ENCODE data around the gene FGD2. TPM values are rescaled to one million over a fixed set of nuclear protein-coding genes. Genes with fewer than 3 reads are reported as not detected.

The FGD2 gene
- total and polyA plus RNA-seq, 2 donors (not counting 1 experiment from before 2014, with no cell fraction given): 352 to 682 TPM

- H3K4me2 ChIP-seq (replicated peaks; ENCODE audit: low read depth, low read length, poor library complexity, severe bottlenecking): no peak overlapping the region
- no peak for ATAC-seq (ENCODE audit: low read depth)
- no peak overlapping the region for H3K27ac ChIP-seq (ENCODE audit: low read length in 2 of 2)
- no peak overlapping the region for H2AFZ ChIP-seq (ENCODE audit: insufficient read depth, low read depth, low read length, poor library complexity, severe bottlenecking)
- peaks cover 36% of the 10 kb centered on the region for H3K79me2 ChIP-seq (ENCODE audit: control insufficient read depth, insufficient read depth, low read length)
- no peak overlapping the region for H3K4me3 ChIP-seq (ENCODE audit: control extremely low read depth in 1 of 5, extremely low read depth in 1 of 5, insufficient read depth in 1 of 5, low read depth in 2 of 5, low read length in 4 of 5)
- no peaks in the 10 kb centered on the region for H3K9me3 Mint-ChIP-seq (ENCODE audit: insufficient read depth)
- H3K27me3 Mint-ChIP-seq: no peaks in the 10 kb centered on the region
- POLR2A ChIA-PET: interaction anchor here (0.5 kb wide), 1 partner anchor 813 kb away, joined by 9 read pairs; no protein-coding TSS in a partner anchor
- intact Hi-C loops (cut with micrococcal nuclease): no loop called here
- H3K9me3 ChIP-seq (ENCODE audit: control extremely low read depth in 1 of 3, control insufficient read depth in 2 of 3, insufficient read depth in 1 of 3, low read length in 2 of 3): peaks cover 0 to 8% (median 6%) of the 10 kb centered on the region in 3 donors
- H3K4me1 Mint-ChIP-seq: peaks cover 11% of the 10 kb centered on the region
- H3K36me3 ChIP-seq (replicated peaks in 1 of 2; ENCODE audit: control extremely low read depth in 1 of 2, control insufficient read depth in 1 of 2, extremely low read depth in 1 of 2, insufficient read depth in 2 of 2, low read length in 1 of 2): peaks cover 4 to 90% of the 10 kb centered on the region in 2 experiments
- no peaks in the 10 kb centered on the region for H3K27me3 ChIP-seq (replicated peaks in 1 of 4; ENCODE audit: control extremely low read depth in 1 of 4, control insufficient read depth in 3 of 4, insufficient read depth in 4 of 4, low read length in 3 of 4)
- peak overlapping the region; percentile 46 for H3K27ac Mint-ChIP-seq
- DNase-seq: peak; percentile 7
- H4K20me1 ChIP-seq (ENCODE audit: control insufficient read depth, insufficient read depth, low read length, poor library complexity, severe bottlenecking): peaks cover 75% of the 10 kb centered on the region
- no peaks in the 10 kb centered on the region for H3K4me1 ChIP-seq (ENCODE audit: control insufficient read depth in 2 of 2, insufficient read depth in 2 of 2, low read length in 2 of 2)
- CTCF ChIA-PET: interaction anchor here (0.6 to 22.0 kb wide), 8 partner anchors 7 to 216 kb away, joined by 3 to 587 read pairs (median 46); partner anchors contain the start of gene PIM1
- 97% methylated on average over 24 of the region's 24 CpGs for WGBS (ENCODE audit: insufficient coverage)
- no peak overlapping the region for H3K9ac ChIP-seq (ENCODE audit: low read length)
- TF ChIP-seq CTCF (IDR thresholded peaks at IDR 0.05) (no peak), EZH2 (IDR thresholded peaks at IDR 0.05; ENCODE audit: borderline replicate concordance, insufficient read depth, low read depth, low read length, poor library complexity, severe bottlenecking) (no peak)
- no peak overlapping the region for H3K4me3 Mint-ChIP-seq
These were observed 20.4 kb downstream of the FGD2 start for GRCh38 chr6:37025621-37026466.
